NK-92 (cell line): ENCODE results near the gene ZNF507.

Experiments
- DNase-seq: peaks from one replicate; lab custom pipeline; 2025; ENCODE audit not compliant: unreplicated experiment; lab: John Stamatoyannopoulos, UW

Gene ZNF507

DNA sequence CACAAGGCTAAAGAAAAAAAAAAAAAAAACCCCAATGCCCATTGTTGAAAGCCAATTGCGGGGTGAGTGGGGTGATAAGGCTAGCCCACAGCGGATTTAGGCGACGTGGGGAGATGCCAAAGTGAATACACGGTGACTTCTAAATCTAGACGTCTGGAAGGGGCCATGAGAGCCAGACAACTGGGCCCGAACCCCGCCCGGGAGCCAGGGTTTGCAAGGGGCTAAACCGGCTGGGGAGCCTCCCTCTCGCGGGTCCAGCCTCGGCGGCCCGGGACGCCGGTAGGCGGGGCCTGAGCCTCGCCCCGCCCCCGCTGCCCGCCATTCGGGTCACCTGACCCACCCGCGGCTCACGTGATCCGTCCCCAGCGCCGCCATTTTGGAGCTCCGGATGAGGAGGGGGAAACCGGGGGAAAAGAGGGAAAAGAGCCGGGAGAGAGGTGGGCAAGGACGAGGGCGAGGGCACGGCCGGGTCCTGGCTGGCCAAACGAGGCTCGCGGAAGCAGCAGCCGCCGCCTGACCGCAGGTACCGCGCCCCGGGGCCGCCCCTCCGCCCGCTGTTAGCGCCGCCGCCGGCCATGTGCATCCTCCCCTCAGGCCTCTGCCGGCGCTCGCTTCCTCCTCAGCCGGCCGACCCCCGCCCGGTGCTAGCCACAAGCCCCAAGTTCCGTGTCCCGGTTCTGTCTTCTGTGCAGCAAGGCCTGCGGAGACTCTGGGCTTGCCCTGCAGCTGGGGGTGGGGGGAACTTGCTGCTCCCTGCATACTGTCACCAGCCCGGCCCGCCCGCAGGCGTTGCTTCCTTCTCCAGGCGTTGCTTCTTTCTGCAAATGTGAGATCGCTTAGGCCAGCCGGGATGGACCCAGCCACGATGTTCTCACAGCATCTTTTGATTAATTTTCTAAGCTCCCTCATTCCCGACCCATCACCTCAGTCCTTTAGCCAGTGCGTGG is at the start of gene ZNF507:
Gene ZNF507 (plus strand): TSS at position 350 of the 947 bp plus-strand sequence. CDS start 7,221 bp downstream, outside the sequence.
- no peak for DNase-seq

DNA sequence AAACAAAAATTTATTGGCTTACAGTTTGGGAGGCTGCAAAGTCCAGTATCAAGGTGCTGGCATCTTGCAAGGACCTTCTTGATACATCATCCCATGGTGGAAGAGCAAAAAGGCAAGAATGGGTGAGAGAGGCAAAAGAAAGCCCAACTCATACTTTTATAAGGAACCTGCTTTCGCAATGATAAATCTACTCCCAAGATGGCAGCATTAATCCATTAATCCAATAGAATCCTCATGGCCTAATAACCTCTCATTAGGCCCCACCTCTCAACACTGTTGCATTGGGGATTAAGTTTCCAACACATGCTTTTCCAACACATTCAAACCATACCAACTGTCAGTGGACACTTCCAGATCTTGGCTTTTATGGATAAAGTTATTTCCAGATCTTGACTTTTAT is 48.7 kb upstream of the ZNF507 start:
- DNase-seq, result no peak

DNA sequence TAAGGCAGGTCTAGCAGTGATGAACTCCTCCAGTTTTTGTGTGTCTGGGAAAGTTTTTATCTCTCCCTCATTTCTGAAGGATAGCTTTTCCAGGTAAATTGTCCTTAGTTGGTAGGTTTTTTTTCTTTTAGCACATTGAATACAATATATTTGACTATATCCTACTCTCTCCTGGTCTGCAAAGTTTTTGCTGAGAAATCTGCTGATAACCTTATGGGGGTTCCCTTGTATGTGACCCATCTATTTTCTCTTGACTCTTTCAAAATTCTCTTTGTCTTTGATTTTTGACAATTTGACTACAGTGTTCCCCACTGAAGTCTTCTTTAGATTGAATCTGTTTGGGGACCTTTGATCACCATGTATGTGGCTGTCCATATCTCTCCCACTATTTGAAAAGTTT is 42.6 kb upstream of the ZNF507 start:
- no peak for DNase-seq

DNA sequence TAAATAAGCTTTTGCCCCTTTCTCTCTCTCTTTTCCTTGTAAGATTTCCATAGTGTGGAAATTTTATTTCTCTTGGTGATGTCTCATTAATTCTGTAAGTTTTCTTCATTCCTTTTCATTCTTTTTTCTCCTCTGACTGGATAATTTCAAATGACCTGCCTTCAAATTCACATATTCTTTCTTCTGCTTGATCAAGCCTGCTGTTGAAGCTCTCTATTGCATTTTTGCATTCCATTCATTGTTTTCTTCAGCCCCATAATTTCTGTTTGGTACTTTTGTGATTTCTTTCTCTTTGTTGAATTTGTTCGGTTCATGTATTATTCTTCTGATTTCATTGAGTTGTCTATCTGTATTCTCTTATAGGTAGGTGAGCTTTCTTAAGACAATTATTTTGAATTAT is 42.2 kb upstream of the ZNF507 start:
- DNase-seq, result no peak

DNA sequence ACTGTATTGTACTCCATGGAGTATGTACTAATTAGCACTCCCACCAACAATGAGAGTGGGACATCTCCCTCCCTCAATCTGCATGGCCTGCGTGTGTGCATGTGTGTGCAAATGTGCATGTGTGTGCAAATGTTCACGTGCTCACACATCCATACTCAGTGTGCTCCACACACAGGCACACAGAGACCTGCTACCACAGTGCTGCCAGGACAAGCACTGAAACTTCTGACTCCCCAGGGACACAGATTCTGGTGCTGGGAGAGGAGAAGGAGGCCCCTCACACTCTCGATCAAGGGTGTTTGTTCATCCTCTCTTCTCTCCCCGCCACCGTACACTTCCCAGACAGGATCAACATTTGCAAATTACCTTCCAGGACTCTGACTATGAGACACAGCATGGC is 37.8 kb upstream of the ZNF507 start:
- DNase-seq, result no peak

DNA sequence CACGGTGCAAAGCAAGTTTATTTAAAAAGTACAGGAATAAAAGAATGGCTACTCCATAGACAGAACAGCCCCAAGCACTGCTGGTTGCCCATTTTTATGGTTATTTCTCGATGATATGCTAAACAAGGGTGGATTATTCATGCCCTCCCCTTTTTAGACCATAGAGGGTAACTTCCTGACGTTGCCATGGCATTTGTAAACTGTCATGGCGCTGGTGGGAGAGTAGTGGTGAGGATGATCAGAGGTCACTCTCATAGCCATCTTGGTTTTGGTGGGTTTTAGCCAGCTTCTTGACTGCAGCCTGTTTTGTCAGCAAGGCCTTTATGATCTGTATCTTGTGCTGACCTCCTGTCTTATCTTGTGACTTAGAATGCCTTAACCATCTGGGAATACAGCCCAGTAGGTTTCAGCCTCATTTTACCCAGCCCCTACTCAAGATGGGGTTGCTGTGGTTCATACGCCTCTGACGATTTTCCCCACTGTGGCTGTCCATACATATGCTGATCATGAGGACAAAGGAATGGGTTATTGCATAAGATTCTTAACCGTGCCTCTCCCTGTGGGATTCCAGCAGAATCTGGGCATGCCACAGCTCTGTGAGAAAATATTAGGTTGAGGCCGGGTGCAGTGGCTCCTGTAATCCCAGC is 36.9 kb upstream of the ZNF507 start:
- no peak for DNase-seq

DNA sequence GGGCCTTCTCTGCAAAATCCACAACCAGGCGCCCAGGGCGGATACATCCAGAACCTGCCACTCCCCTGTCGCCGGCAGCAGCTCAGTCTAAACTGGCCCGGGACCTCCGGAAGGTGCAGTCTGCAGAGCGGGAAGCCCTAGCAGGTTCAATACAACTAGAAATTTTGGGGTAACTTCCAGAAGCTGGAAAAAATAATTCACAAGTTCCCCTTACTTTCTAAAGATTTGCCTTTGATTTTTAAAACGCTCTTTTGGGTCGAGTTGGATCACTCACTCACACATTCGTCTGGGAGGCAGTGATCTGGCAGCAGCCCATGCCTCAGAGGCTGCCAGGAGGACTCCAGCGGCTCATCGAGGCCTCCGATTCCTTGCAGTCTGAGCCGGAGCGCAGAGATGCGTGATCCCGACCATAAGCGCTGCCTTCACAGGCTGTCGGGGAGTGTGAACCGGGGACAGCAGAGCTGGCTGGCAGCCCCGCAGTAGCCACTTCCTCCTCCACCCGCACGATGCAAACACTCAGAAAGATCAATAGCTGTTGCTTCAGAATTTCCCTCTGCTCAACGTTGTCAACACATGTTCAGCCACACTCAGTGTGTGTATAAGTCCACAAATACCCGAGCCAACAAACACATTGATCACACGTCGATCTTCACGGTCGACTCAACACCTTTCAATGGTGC is 35.6 kb upstream of the ZNF507 start:
- DNase-seq, result no peak

DNA sequence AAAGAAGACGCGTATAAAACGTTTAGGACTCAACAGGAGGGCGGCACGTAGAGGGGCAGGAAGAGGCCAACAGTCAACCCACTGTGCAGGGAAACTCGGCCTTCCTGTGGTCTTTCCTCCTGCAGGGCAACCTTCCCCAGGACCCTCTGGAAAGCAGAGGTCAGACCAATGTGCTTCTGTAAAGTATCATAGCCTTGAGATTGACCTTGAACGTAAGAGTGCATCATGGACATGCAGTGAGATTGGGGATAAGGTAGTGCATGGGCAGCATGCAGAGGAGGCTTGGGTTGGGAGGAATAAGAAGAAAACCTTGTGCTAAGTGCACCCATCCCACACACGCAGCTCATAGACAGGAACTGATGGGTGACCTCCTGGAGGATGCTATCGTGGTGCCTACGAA is 34.0 kb upstream of the ZNF507 start:
- no peak for DNase-seq

DNA sequence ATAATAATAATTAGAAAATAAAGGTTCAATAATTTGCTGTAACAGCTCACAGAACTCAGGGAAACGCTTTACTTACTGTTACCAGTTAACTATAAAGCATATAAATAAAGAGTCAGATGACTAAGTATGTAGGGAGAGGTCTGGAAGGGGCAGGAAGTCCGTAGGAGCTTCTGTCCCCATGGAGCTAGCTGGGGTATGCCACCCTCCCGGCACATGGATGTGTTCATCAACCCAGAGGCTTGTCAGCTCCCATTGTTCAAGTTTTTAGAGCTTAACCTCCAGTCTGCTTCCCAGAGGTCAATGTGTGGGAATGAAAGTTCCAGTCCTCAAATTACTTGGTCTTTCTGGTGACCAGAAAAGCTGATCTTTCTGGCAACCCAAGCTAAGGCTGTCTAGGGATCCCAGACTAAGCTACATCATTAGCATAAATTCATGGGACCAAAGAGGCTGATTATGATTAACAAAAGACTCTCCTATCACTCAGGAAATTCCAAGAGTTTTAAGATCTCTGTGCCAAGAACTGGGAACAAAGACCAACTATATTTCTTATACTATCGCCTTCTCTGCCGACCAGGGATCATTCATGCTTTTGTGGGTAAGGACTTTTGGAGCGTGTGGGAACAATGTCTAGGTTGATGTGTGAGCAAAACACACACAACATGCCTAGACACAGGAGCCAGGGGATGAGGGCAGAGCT is 31.7 kb upstream of the ZNF507 start:
- DNase-seq, result no peak

DNA sequence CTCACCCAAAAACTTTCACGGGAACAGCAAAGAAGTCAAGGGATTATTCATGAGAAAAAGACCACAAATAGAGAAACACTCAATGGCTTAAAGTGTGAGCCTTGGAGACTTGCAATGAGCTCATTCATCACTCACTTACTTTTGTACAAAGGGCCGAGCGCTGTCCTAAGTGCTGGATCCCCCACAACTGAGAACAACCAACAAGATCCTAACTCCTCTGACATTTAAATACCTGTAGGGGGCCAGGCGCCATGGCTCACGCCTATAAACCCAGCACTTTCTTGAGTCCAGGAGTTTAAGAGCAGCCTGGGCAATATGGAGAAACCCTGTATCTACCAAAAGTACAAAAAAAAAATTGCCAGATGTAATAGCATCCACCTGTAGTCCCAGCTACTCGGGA is 29.4 kb upstream of the ZNF507 start:
- no peak for DNase-seq

DNA sequence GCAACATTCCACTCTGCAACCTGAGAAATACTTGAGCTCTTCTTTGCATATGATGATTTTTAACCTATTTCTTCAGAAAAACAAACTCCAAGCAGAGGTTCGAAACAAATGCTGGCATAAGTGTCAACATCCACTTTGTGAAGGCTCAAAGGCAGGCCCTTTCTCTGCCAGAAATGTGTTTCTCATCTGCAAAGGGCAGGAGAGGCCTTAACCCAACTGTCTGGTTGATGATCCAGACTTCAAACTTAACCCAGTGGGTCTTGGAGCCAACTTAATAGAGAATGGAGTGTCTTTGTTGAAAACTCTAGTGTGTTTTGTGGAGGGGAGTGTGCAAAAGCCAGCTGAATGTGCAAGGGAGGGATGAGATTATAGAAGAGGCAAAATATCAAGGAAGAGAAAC is 28.3 kb upstream of the ZNF507 start:
- DNase-seq, result no peak

DNA sequence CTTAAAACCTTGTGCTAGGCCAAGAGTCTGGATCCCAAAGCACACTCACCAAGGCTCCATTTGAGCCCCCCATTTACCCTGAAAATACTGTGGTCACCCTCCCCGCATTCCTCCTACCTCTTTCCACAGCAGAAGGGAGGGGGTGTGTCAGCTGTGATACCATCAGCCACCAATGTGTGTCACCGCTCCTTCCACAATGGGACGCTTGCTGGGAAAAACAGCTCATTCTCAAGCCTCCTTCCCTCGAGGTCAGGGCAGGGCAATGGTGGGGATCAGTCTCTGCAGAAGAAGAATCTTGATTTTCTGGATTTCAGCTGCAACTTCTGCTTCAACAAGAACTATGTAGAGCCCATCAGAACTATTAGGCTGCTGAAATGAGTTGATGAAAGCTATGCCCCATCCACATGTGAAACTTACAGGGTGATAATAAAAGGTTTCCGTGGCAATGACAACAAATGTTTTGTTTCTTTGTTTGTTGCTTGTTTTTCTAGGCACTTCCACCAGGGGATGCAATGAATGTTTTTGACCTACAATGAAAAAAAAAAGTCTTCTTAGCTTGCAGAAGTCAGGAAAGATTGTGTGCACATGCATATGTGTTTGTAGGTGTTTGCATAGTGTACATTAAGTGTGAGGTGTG is 26.4 kb upstream of the ZNF507 start:
- DNase-seq, result no peak

DNA sequence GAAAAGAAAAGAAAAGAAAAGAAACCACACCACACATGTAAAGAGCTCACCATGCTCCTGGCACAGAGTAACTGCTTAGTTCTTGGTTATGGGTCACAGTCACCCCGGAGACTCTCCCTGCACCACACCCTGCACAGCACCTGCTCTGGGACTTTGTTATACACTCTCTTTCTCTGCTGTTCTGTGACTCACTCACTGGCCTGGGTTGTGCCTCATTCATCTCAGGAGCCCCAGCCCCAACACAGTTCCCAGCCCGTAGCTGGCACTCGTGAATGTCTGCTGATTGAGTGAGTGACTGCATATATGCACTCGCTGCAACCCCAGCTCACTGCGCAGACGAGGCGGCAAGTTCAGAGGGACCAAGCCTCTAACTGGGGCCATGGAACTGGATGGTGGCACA is 22.9 kb upstream of the ZNF507 start:
- no peak for DNase-seq

DNA sequence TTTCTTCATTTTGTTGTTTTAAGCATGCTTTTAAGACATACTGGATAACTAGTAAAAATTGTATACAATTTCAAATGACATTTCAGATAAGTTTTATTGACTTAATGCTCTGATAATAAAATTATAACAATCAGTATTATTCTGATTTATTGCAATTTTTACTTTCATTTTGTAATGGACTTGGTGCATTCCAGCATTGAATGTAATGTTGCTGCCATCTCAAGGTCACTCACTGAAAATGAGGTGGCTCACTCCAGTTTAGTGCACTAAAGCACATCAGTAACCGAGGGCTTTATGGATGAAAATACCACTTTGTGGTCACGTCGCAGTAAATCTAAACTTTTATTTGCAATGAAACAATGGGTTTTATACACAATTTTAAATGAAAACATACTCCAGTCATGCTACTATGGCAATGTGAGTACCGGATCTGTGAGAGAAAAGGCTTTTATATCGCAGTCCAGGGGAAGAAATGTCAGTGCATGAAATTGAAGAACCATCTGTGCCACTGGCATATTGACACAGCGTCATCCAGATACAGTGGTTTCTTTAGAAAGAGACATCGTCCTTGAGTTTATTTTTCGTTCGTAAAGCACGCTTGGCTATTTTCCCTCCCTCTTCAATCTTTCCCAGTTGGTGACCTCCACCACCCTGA is 20.7 kb upstream of the ZNF507 start:
- DNase-seq, result no peak

DNA sequence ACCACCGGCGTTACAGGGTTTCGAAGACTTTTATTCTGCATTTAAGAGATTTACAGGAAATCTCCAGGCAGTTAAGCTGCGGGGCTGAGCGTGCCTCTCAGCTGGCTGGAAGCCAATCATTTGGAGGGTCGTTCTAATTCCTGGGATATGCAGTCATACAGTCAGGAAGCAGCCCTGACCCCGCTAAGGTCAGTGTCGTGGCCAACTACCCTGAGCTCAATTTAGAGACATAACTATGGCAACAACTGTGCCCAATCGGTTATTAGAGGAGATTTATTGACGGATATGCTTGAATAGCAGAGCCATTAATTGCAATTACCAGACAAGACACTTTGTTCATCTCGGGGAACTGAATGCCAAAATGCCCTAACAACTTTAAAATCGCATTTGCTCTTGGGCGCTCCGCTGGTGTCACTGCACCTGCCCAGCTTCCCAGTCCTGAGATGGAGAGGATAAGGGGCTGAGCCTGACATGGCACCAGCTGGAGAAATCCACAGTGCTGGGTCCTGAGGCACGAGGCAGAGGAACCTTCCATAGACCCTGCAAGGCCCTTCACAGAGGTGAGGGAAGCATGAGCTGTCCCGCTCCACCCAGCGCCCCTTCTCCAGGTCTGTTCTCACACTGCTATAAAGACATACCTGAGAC is 15.1 kb upstream of the ZNF507 start:
- DNase-seq, result no peak

DNA sequence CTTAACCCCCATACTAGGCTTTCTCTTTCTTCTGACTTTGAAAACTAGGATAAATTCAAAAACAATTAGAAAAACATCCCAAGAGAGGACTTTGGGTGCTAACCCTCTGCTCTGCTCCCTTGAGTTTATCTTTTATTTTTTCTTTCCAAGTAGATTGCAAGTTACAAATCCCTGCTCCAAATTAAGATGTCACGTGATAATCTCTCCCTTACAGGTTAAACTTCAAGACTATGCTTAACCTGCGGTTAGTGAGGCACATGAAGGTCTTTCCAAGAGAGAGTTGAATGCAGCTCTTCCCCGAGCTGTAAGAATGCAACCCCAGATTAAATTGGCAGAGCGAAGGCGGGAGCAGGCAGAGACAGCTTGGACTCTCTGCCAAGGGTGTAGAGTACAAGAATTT is 12.2 kb upstream of the ZNF507 start:
- no peak for DNase-seq

DNA sequence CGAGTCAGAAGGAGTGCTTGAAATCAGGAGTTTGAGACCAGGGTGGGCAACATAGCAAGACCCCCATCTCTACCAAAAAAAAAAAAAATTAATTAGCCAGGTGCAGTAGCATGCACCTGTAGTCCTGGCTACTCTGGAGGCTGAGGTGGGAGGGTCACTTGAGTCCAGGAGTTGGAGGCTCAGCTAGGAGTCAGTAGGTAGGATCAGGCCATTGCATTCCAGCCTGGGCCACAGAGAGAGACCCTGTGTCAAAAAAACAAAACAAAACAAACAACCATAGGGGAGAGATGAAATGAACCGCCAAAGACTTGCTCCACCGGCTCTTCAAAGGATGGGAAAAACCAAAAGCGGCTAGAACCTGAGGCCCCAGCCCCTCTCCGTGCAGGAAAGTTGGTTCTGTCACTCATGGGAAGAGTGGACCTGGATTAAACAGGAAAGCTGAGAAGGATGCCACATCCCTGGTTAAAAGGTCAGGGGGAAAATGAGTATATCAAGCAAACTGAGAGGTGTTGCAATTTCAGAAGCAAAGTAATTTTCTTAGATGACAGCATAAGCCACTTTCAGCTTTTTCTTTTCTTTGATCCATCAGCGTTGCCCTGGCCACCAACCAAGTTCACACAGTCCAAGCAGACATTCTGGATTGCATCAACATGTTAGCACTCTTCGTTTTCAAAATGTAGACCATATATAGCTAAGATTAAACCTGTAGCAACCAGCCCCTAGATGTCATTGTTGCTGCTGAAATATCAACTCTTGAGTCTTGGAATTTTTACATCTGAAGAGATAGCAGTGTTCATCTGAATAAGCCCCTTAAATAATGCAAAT is 8.9 kb upstream of the ZNF507 start:
- no peak for DNase-seq

DNA sequence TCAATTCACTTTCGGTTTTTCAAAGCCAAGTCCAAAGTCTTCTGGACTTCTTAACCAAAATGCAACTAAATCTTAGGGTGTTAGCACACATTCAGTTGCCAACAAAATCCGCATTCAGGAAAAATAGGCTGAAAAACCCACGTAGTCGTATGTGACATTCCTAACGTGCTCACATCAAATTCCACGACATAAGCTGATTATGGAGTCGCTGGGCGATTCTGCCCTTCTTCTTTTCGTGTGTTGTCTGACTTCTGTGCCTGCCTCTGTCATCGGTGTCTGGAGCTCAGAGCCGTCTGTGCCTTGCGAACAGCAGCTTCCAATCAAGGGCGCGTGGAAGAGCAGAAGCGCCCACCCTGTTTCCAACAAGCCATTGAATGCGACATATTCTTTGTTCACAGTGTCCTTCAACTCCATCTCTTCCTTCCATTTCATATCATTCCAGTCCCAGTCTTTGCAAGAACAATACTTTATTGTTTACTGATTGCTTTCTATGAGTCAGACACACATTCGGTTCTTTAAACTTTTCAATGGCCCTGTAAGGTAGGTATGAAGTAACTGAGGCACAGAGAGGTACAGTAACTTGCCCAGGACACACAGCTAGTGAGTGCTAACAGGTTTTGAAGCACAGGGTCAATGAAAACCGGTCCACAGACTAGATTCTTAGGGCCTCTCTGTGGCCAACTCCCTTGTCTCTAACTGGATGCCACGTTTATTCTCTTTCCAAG is 8.2 kb upstream of the ZNF507 start:
- no peak for DNase-seq
